Measurements from ENCODE around the gene LRRK2. TPM values are rescaled to one million over a fixed set of nuclear protein-coding genes. Genes with fewer than 3 reads are reported as not detected.

LRRK2 gene
- total RNA-seq, 1 donor from 2014 or later = 11.0 TPM

- no peaks in the 10 kb centered on the region for H3K27me3 ChIP-seq (ENCODE audit: control insufficient read depth in 3 of 3, insufficient read depth in 3 of 3, low read length in 3 of 3)
- H3K4me3 ChIP-seq (ENCODE audit: low read length in 3 of 3) = no peak overlapping the region
- H3K9me3 ChIP-seq (ENCODE audit: control insufficient read depth in 3 of 3, low read length in 3 of 3) = no peaks in the 10 kb centered on the region
- H3K9ac ChIP-seq (ENCODE audit: low read depth in 1 of 3, low read length in 3 of 3) = no peak overlapping the region
- peaks cover 5 to 31% (median 25%) of the 10 kb centered on the region in 3 donors for H3K36me3 ChIP-seq (ENCODE audit: control insufficient read depth in 3 of 3, insufficient read depth in 3 of 3, low read length in 3 of 3)
- H3K4me1 ChIP-seq (ENCODE audit: control insufficient read depth in 3 of 3, insufficient read depth in 3 of 3, low read length in 3 of 3) = no peaks in the 10 kb centered on the region
- H3K27ac ChIP-seq (ENCODE audit: low read depth, low read length) = no peak overlapping the region
Observed at GRCh38 chr12:40331886-40332285, 107.1 kb downstream of the LRRK2 start.

DNA sequence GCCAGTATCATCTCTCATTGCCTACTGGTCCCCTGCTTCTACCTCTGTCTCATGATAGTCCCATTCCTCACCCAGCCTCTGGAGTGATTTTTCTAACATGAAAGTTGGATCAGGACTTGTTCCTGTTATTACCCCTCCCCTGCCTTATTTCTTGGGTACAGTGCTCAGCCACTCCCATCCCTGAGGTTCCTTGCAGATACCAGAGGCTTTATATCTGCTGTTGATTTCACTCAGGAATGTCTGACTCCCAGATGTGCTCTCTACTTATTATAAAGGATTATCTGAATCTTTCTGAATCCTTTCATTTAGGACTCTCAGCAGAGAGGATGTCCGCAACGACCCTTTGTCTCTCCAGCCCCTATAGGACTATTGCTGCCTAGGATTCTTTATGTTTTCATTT lies 111.2 kb downstream of the LRRK2 start:
- Histone ChIP-seq H3K4me1 (ENCODE audit: control insufficient read depth in 3 of 3, insufficient read depth in 3 of 3, low read length in 3 of 3) (no peaks in the 10 kb centered on the region), H3K36me3 (ENCODE audit: control insufficient read depth in 3 of 3, insufficient read depth in 3 of 3, low read length in 3 of 3) (peaks cover 5 to 22% (median 20%) of the 10 kb centered on the region in 3 donors), H3K27me3 (ENCODE audit: control insufficient read depth in 3 of 3, insufficient read depth in 3 of 3, low read length in 3 of 3) (no peaks in the 10 kb centered on the region), H3K9me3 (ENCODE audit: control insufficient read depth in 3 of 3, low read length in 3 of 3) (no peaks in the 10 kb centered on the region), H3K4me3 (ENCODE audit: low read length in 3 of 3) (no peak overlapping the region), H3K27ac (ENCODE audit: low read depth, low read length) (no peak overlapping the region), H3K9ac (ENCODE audit: low read depth in 1 of 3, low read length in 3 of 3) (no peak overlapping the region)

- Histone ChIP-seq H3K27ac (ENCODE audit: low read depth, low read length) (no peak overlapping the region), H3K4me3 (ENCODE audit: low read length in 3 of 3) (no peak overlapping the region), H3K9me3 (ENCODE audit: control insufficient read depth in 3 of 3, low read length in 3 of 3) (no peaks in the 10 kb centered on the region), H3K9ac (ENCODE audit: low read depth in 1 of 3, low read length in 3 of 3) (no peak overlapping the region), H3K36me3 (ENCODE audit: control insufficient read depth in 3 of 3, insufficient read depth in 3 of 3, low read length in 3 of 3) (peaks cover 5 to 17% (median 15%) of the 10 kb centered on the region in 3 donors), H3K4me1 (ENCODE audit: control insufficient read depth in 3 of 3, insufficient read depth in 3 of 3, low read length in 3 of 3) (no peaks in the 10 kb centered on the region), H3K27me3 (ENCODE audit: control insufficient read depth in 3 of 3, insufficient read depth in 3 of 3, low read length in 3 of 3) (no peaks in the 10 kb centered on the region)
Observed at GRCh38 chr12:40336573-40337199, 111.9 kb downstream of the LRRK2 start.

- H3K9ac ChIP-seq (ENCODE audit: low read depth in 1 of 3, low read length in 3 of 3) = no peak overlapping the region
- H3K27ac ChIP-seq (ENCODE audit: low read depth, low read length) = no peak overlapping the region
- no peaks in the 10 kb centered on the region for H3K9me3 ChIP-seq (ENCODE audit: control insufficient read depth in 3 of 3, low read length in 3 of 3)
- H3K36me3 ChIP-seq (ENCODE audit: control insufficient read depth in 3 of 3, insufficient read depth in 3 of 3, low read length in 3 of 3) = peaks cover 5 to 19% (median 14%) of the 10 kb centered on the region in 3 donors
- no peaks in the 10 kb centered on the region for H3K4me1 ChIP-seq (ENCODE audit: control insufficient read depth in 3 of 3, insufficient read depth in 3 of 3, low read length in 3 of 3)
- H3K4me3 ChIP-seq (ENCODE audit: low read length in 3 of 3) = no peak overlapping the region
- no peaks in the 10 kb centered on the region for H3K27me3 ChIP-seq (ENCODE audit: control insufficient read depth in 3 of 3, insufficient read depth in 3 of 3, low read length in 3 of 3)
Observed at GRCh38 chr12:40338071-40338470, 113.3 kb downstream of the LRRK2 start.

DNA sequence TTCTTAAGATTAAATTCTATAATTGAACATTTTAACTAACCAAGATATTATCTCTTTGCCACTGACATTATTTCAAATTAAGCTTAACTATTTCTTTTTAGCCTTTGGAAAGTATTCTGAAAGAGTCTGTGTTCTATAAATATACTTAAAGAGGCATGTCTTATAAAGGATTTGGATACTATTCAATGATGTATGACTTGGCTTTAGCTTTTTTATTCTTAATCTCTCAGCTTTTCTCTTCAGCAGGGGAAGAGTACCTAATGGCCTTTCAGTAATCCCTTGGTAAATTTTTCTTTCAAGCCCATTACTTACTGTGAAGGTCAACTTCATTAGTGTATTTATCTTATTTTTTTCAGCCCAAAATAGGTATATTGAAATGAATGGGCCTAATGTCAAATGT lies 113.8 kb downstream of the LRRK2 start:
- Histone ChIP-seq H3K4me1 (ENCODE audit: control insufficient read depth in 3 of 3, insufficient read depth in 3 of 3, low read length in 3 of 3) (no peaks in the 10 kb centered on the region), H3K36me3 (ENCODE audit: control insufficient read depth in 3 of 3, insufficient read depth in 3 of 3, low read length in 3 of 3) (peaks cover 5 to 21% (median 14%) of the 10 kb centered on the region in 3 donors)

DNA sequence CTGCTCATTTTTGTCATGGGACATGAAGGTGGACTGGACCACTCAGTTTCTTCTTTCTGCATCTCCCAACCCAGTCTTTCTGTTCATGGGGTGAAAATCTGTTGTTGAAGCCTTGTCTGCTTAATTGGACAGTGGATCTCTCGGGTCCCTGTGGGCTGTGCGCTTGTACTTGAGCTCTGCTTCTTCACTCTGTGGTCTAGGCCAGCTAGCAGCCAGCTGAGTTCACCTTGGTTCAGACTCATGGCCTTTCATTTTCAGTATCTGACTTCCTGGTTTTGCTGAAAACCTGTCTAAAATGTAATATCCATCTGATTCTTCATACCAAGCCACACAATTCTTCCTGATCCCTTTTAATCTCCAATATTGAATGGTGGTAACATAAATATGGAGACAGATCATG lies 117.2 kb downstream of the LRRK2 start:
- peaks cover 0 to 13% (median under 1%) of the 10 kb centered on the region in 3 donors for H3K36me3 ChIP-seq (ENCODE audit: control insufficient read depth in 3 of 3, insufficient read depth in 3 of 3, low read length in 3 of 3)

More for the DNA sequence above, 113.8 kb downstream of the LRRK2 start:
- H3K9ac ChIP-seq (ENCODE audit: low read depth in 1 of 3, low read length in 3 of 3) = no peak overlapping the region
- no peaks in the 10 kb centered on the region for H3K9me3 ChIP-seq (ENCODE audit: control insufficient read depth in 3 of 3, low read length in 3 of 3)
- no peak overlapping the region for H3K4me3 ChIP-seq (ENCODE audit: low read length in 3 of 3)
- no peak overlapping the region for H3K27ac ChIP-seq (ENCODE audit: low read depth, low read length)
- H3K27me3 ChIP-seq (ENCODE audit: control insufficient read depth in 3 of 3, insufficient read depth in 3 of 3, low read length in 3 of 3) = no peaks in the 10 kb centered on the region

GRCh38 chr12:40343124-40343523 lies 118.3 kb downstream of the LRRK2 start:
- Histone ChIP-seq H3K9ac (ENCODE audit: low read depth in 1 of 3, low read length in 3 of 3) (no peak overlapping the region), H3K9me3 (ENCODE audit: control insufficient read depth in 3 of 3, low read length in 3 of 3) (no peaks in the 10 kb centered on the region), H3K4me1 (ENCODE audit: control insufficient read depth in 3 of 3, insufficient read depth in 3 of 3, low read length in 3 of 3) (no peaks in the 10 kb centered on the region), H3K27me3 (ENCODE audit: control insufficient read depth in 3 of 3, insufficient read depth in 3 of 3, low read length in 3 of 3) (no peaks in the 10 kb centered on the region), H3K36me3 (ENCODE audit: control insufficient read depth in 3 of 3, insufficient read depth in 3 of 3, low read length in 3 of 3) (peaks cover 0 to 13% (median 0%) of the 10 kb centered on the region in 3 donors), H3K27ac (ENCODE audit: low read depth, low read length) (no peak overlapping the region), H3K4me3 (ENCODE audit: low read length in 3 of 3) (no peak overlapping the region)

More for the DNA sequence above, 117.2 kb downstream of the LRRK2 start:
- Histone ChIP-seq H3K27ac (ENCODE audit: low read depth, low read length) (no peak overlapping the region), H3K4me1 (ENCODE audit: control insufficient read depth in 3 of 3, insufficient read depth in 3 of 3, low read length in 3 of 3) (no peaks in the 10 kb centered on the region), H3K9ac (ENCODE audit: low read depth in 1 of 3, low read length in 3 of 3) (no peak overlapping the region), H3K27me3 (ENCODE audit: control insufficient read depth in 3 of 3, insufficient read depth in 3 of 3, low read length in 3 of 3) (no peaks in the 10 kb centered on the region), H3K9me3 (ENCODE audit: control insufficient read depth in 3 of 3, low read length in 3 of 3) (no peaks in the 10 kb centered on the region), H3K4me3 (ENCODE audit: low read length in 3 of 3) (no peak overlapping the region)

GRCh38 chr12:40344312-40344711 lies 119.5 kb downstream of the LRRK2 start:
- H3K27ac ChIP-seq (ENCODE audit: low read depth, low read length) = no peak overlapping the region
- H3K4me1 ChIP-seq (ENCODE audit: control insufficient read depth in 3 of 3, insufficient read depth in 3 of 3, low read length in 3 of 3) = no peaks in the 10 kb centered on the region
- H3K36me3 ChIP-seq (ENCODE audit: control insufficient read depth in 3 of 3, insufficient read depth in 3 of 3, low read length in 3 of 3) = peaks cover 0 to 16% (median 0%) of the 10 kb centered on the region in 3 donors
- no peak overlapping the region for H3K9ac ChIP-seq (ENCODE audit: low read depth in 1 of 3, low read length in 3 of 3)
- H3K9me3 ChIP-seq (ENCODE audit: control insufficient read depth in 3 of 3, low read length in 3 of 3) = no peaks in the 10 kb centered on the region
- no peak overlapping the region for H3K4me3 ChIP-seq (ENCODE audit: low read length in 3 of 3)
- H3K27me3 ChIP-seq (ENCODE audit: control insufficient read depth in 3 of 3, insufficient read depth in 3 of 3, low read length in 3 of 3) = no peaks in the 10 kb centered on the region

GRCh38 chr12:40351976-40352375 lies 127.2 kb downstream of the LRRK2 start:
- H3K9me3 ChIP-seq (ENCODE audit: control insufficient read depth in 3 of 3, low read length in 3 of 3) = no peaks in the 10 kb centered on the region
- H3K4me1 ChIP-seq (ENCODE audit: control insufficient read depth in 3 of 3, insufficient read depth in 3 of 3, low read length in 3 of 3) = no peaks in the 10 kb centered on the region
- no peak overlapping the region for H3K4me3 ChIP-seq (ENCODE audit: low read length in 3 of 3)
- no peak overlapping the region for H3K9ac ChIP-seq (ENCODE audit: low read depth in 1 of 3, low read length in 3 of 3)
- no peak overlapping the region for H3K27ac ChIP-seq (ENCODE audit: low read depth, low read length)
- no peaks in the 10 kb centered on the region for H3K27me3 ChIP-seq (ENCODE audit: control insufficient read depth in 3 of 3, insufficient read depth in 3 of 3, low read length in 3 of 3)
- peaks cover 4 to 20% (median 7%) of the 10 kb centered on the region in 3 donors for H3K36me3 ChIP-seq (ENCODE audit: control insufficient read depth in 3 of 3, insufficient read depth in 3 of 3, low read length in 3 of 3)

DNA sequence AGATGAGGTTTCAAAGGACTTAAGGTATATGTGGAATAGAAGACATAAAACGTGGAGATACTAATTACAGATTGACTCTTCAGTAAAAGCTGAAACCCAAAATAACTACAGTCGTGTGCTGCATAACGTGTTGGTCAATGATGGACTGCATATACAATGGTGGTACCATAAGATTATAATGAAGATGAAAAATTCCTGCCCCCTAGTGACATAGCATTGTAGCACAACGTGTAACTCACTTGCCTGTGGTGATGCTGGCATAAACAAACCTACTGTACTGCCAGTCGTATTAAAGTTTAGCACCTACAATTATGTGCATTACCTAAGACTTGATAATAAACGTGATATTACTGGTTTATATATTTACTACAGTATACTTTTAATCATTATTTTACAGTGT lies 150.3 kb downstream of the LRRK2 start:
- no peaks in the 10 kb centered on the region for H3K9me3 ChIP-seq (ENCODE audit: control insufficient read depth in 3 of 3, low read length in 3 of 3)
- H3K27me3 ChIP-seq (ENCODE audit: control insufficient read depth in 3 of 3, insufficient read depth in 3 of 3, low read length in 3 of 3) = no peaks in the 10 kb centered on the region
- H3K4me3 ChIP-seq (ENCODE audit: low read length in 3 of 3) = no peak overlapping the region
- H3K36me3 ChIP-seq (ENCODE audit: control insufficient read depth in 3 of 3, insufficient read depth in 3 of 3, low read length in 3 of 3) = no peaks in the 10 kb centered on the region
- H3K4me1 ChIP-seq (ENCODE audit: control insufficient read depth in 3 of 3, insufficient read depth in 3 of 3, low read length in 3 of 3) = no peaks in the 10 kb centered on the region
- no peak overlapping the region for H3K9ac ChIP-seq (ENCODE audit: low read depth in 1 of 3, low read length in 3 of 3)
- no peak overlapping the region for H3K27ac ChIP-seq (ENCODE audit: low read depth, low read length)

Data from skeletal muscle tissue (tissue), 4 donors.